Pulmonary artery endothelial cell (primary cell): ENCODE results near the gene SVOP. TPM values are rescaled to one million over a fixed set of nuclear protein-coding genes. Genes with fewer than 3 reads are reported as not detected.
"Not testable (repeated sequence)": the region's sequence is repeated elsewhere in the genome, so short reads cannot be mapped to it uniquely, and the experiment has no call there.

Experiments used
- DNase-seq: peaks from one replicate; pipeline ENCODE4 v3.0.0-alpha.2; 2011; ENCODE audit warnings: low read depth, low spot score
- total RNA-seq: library from RNA; depleted of rRNA; stranded (reverse); fragments of >200 nt; gene quantifications from 2 replicates; pipeline ENCODE4 v1.2.3, GENCODE V29; 2014

The SVOP gene
- total RNA-seq, 1 donor from 2014 or later: not detected

DNA sequence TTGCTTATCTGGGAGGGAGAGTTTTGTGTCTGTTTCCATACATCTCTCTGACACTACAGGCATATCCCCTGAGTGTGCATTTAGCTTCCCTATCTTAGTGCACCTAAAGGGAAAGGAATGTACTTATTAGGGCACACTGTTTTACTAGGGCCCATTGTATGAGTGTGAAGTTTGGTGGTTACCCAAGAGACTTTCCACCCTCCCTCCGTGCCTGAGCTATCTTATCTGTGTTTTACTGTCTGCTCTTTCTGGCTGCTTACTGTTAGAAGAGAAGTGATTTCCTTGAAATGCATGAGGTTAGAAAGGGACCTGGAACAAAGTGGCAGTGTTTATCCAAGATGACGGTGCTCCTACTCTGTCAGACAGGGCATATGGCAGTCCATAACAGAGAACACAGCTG, 8.5 kb upstream of the SVOP start:
- DNase-seq: no peak

DNA sequence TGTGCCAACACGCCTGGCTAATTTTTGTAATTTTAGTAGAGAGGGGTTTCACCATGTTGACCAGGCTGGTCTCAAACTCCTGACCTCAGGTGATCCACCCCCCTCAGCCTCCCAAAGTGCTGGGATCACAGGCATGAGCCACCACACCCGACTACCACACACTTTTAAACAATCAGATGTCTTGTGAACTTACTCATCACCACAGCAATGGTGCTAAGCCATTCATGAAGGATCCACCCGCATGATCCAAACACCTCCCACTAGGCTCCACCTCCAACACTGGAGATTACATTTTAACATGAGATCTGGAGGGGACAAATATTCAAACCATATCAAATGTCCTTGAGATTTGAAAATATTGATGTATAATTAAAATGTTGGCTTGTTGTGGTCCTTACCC, 7.8 kb upstream of the SVOP start:
- DNase-seq: not testable (repeated sequence)

DNA sequence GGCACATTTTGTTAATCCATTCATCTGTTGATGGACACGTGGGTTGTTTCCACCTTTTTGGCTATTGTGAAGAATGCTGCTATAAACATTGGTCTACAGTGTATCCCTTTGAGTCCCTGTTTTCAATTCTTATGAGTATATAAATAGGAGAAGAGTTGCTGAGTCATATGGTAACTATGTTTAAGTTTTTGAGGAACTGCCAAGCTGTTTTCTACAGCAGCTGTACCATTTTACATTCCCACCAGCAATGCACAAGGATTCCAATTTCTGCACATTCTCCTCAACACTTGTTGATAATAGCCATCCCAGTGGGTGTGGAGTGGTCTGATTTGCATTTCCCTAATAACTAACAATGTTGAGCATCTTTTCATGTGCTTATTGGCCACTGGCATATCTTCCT, 6.9 kb upstream of the SVOP start:
- no peak for DNase-seq

DNA sequence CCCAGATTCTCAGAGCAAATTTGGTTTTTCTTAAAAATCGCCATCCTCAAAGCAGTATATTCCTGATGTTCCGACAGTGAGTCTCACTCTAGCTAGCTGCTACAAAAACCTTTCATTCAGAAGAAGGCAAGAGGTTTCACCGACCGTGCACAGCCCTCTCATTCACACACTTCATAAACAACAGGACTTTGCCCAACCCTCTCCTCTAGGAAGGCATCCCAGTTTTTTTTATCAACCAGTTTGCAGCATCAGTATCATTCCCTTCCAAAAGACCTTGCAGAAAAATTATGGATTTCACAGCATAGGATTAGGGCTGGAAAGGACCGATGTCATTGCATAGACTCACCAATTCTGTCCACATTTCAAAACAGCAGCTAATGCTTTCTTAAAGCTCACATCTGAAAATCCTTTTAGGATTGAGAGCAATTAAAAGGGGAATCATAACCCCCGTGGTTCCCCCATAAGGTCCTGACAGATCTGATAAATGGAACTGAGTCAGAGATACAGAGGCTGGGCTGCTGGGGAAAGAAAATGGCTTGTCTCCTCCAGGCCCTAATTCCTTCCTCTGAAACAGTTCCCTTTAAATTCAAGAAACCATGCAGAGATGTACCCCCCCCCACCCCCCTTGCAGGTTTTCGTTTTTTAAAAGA, 597 bp downstream of the SVOP start:
- DNase-seq: no peak

DNA sequence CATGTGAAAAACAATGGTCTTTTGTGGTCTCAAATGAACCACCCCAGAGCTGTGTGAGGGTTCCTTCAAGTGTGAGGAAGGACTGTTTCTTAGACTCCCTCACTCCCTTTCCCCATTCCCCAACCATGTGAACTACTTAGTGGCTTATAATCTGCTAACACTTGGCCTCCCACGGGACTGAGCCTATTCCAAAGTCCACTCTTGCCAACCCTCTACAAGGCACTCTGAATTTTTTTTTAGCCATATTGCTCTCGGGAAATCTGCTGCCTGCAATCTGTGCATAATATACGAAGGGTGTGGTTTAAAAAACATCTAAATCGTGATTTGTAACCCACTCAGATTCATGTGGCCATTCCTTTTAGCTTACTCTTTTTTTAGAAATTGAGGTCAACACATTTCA, 2.6 kb downstream of the SVOP start:
- no peak for DNase-seq

DNA sequence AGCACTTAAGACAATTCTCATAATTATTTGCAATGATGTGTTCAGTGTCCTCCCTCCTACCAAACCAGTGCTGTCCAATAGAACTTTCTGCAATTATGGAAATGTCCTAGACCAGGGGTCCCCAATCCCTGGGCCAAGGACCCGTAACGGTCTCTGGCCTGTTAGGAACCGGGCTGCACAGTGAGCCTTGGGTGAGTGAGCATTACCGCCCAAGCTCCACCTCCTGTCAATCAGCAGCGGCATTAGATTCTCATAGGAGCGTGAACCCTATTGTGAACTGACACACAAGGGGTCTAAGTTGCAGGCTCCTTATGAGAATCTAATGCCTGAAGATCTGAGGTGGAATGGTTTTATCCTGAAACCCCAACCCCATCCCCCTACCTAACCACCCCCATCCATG, 3.9 kb downstream of the SVOP start:
- no peak for DNase-seq

DNA sequence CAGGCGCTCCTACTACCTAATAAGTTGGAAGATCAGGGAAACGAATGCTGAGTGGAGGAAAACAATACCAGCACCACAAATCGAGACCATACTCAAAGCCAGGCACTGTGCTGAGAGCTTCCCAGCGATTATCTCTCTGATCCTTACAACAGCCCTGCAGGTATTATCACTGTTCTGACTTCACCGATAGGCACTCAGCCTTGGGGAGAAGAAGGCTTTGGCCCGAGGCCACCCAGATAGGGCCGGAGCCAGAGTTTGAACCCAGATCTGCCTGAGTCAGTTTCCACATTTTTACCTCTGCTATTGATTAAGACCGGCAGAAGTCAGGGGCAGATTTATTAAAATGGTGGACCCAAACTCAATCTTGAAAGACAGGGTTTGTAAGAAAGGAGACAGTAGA, 4.9 kb downstream of the SVOP start:
- no peak for DNase-seq

DNA sequence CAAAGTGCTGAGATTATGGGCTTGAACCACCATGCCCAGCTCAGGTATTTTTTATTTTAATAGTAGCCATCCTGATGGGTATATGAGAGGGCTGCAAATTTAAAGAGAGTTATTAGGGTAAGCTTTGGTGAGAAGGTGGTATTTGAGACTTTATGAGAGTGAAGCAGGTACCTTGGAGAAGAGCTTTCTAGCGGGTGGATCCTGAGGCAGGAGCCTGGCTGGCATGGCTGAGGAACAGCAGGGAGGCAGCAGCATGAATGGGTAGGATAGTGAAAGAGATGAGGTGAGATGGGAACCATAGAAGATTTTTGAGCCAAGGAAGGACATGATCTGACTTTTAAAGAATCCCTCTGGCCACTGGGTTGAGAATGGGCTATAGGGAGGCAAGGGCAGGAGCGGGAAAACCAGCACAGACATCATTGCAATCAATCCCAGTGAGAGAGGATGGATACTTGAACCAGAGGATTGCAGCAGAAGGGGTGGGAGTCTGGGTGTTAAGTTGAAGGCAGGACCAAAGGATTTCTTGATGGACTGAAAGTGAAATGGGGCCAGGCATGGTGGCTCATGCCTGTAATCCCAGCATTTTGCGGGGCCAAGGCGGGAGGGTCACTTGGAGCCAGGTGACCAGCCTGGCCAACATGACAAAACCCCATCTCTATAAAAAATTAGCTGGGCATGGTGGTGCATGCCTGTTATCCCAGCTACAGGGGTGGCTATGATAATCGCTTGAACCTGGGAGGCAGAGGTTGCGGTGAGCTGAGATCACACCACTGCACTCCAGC, 5.7 kb downstream of the SVOP start:
- DNase-seq: no peak

DNA sequence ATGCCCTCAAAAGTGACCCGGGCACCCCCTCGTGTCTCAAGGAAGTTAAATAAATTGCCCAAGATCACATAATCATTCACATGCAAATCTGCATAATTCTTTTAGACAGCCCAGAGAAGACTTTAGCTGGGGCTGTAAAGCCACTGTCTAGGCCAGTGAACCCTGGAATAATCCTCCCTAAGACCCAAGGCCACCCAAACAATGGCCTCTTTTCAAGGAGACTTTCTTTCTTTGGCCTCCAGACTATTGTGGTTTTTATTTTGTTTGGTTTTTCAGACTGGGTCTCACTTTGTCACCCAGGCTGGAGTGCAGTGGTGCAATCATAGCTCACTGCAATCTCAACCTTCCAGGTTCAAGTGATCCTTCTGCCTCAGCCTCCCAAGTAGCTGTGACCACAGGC, 10.6 kb downstream of the SVOP start:
- DNase-seq: no peak

DNA sequence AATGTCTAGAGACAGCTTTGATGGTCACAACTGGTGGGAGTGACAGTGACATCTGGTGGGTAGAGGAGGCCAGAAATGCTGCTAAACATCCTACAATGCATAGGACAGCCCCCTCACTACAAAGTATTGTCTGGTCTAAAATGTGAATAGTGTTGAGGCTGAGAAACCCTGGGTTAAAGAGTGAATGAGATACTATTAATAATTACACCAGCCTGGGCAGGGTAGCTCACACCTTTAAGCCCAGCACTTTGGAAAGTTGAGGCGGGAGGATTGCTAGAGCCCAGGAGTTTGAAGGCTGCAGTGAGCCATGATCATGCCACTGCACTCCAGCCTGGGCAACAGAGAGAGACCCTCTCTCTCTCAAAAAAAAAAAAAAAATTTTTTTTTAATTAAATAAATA, 11.1 kb downstream of the SVOP start:
- DNase-seq: no peak

DNA sequence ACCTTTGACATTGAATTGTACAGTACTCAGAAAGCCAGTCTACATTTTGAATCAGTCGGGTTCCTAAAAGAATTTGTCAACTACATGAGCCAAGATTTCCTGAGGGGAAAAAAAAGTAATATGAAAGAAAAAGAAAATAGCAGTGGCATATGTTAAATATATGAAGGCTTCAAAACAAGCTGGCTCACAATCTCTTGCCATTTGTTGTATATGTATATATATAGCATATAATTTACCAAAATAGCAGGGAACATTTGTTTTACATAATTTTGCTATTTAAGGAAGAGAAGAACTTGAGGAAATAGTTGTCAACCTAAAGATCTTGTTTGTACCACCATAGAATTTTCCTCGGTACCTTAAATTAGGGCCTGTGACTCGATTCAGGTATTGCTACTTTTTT, 16.9 kb downstream of the SVOP start:
- no peak for DNase-seq

DNA sequence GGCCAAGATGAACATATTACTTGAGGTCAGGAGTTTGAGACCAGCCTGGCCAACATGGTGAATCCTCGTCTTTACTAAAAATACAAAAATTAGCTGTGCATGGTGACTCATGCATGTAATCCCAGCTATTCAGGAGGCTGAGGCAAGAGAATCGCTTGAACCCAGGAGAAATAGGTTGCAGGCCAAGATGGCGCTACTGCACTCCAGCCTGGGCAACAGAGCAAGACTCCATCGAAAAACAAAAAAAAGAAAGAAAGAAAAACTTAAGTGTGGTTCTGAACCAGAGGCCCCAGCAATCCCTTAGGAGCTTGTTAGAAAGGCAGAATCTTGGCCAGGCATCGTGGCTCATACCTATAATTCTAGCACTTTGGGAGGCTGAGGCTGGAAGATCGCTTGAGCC, 24.5 kb downstream of the SVOP start:
- DNase-seq: no peak

DNA sequence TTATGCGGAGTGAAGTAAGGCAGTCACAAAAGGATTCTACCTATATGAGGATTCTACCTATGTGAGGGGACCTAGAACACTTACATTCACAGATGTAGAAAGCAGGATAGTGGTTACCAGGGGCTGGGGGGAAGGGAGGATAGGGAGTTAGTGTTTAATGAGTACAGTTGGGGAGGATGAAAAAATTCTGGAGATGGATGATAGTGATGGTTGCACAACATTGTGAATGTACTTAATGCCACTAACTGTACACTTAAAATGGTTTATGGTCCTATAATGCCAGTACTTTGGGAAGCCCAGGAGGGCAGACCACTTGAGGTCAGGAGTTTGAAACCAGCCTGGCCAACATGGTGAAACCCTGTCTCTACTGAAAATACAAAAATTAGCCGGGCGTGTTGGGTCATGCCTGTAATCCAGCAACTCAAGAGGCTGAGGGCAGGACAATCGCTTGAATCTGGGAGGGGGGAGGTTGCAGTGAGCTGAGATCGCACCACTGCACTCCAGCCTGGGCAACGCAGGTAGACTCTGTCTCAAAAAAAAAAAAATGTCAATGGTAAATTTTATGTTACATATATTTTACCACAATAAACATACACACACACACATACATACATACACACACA, 25.4 kb downstream of the SVOP start:
- DNase-seq: no peak

DNA sequence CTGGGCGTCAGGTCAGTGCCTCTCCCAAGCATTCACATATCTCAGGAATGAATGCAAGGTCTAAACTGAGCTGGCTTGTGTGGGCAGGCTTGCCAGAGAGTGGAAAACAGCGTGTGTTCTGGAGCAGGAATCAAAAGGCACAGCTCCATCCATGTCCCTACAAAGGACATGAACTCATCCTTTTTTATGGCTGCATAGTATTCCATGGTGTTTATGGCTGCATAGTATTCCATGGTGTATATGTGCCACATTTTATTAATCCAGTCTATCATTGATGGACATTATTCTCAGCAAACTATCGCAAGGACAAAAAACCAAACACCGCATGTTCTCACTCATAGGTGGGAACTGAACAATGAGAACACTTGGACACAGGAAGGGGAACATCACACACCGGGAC, 30.8 kb downstream of the SVOP start:
- not testable (repeated sequence) for DNase-seq

DNA sequence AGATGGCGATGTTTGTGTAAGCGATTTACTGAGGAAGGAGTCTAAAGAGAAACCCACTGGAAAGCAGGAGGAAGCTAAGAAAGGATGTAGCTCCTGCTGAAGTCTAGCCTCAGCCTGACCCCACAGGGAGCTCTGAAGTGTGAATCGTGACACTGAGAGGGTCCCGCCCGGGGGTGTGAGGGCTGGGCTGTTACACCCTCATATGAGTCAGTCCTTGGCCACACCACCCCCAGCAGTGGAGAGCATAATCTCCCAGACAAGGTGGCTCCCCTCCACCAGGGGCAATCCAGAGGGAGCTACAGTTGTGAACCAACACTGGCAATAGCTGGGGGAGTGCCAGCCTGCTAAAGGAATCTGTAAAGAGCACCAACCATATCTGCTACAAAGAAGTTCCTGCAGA, 31.5 kb downstream of the SVOP start:
- DNase-seq: no peak

DNA sequence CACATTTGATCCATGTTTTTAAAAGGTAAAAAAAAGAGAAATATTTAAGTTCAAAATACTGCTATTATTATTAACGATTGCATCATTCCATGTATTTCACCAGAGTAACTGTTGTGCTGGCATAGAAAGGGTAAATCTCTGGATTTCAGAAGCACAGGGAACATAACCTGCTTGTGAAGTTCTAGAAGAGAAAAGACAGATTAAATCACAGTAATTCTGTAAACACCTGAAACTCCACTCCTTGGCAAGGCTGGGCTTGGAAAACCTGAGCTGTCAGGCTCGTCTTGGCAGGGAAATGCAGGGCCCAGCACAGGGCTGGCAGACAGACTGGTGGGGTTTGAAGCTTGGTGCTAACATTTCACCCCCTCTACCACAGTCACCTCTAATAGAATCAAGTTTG, 35.1 kb downstream of the SVOP start:
- no peak for DNase-seq

DNA sequence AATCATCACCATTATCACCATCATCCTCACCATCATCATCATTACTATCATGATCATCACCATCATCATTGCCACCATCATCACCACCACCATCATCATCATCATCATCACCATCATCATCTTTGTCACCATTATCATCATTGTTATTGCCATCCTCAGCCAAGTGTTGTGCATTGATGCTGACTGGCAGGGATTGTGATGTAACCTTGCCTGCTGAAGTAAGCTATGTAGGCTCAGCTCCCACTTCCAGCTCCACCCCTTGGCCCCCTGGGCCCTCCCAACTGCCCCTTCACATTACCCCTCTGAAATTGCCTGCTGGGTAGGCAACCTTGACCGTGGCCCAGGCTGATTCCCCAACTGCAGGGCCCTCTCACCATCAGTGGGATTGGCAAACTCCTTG, 37.6 kb downstream of the SVOP start:
- DNase-seq: no peak

DNA sequence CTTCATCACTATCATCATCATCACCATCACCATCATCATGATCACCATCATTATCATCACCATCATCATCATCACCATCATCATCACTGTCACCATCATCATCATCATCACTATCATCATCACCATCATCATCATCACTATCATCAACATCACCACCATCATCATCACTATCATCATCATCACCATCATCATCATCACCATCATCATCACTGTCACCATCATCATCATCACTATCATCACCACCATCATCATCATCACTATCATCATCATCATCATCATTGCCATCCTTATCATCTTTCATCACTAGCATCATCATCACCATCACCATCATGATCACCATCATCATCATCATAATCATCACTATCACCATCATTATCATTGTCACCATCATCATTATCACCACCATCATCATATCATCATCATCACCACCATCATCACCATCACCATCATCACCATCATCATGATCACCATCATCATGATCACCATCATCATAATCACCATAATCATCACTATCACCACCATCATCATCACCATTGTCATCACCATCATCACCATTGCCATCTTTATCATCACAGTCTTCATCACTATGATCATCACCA, 38.1 kb downstream of the SVOP start:
- DNase-seq: no peak

DNA sequence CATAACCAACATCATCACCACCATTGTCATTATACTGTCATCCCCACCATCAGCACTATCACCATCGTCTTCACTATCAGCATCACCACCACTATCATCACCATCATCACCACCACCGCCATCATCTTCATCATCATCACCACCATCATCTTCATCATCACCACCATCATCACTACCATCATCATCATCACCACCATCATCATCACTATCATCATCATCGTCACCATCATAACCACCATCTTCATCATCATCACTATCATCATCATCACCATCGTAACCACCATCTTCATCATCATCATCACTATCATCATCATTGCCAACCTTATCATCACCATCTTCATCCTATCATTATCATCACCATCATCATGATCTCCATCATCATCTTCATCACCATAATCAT, 39.0 kb downstream of the SVOP start:
- DNase-seq: no peak

DNA sequence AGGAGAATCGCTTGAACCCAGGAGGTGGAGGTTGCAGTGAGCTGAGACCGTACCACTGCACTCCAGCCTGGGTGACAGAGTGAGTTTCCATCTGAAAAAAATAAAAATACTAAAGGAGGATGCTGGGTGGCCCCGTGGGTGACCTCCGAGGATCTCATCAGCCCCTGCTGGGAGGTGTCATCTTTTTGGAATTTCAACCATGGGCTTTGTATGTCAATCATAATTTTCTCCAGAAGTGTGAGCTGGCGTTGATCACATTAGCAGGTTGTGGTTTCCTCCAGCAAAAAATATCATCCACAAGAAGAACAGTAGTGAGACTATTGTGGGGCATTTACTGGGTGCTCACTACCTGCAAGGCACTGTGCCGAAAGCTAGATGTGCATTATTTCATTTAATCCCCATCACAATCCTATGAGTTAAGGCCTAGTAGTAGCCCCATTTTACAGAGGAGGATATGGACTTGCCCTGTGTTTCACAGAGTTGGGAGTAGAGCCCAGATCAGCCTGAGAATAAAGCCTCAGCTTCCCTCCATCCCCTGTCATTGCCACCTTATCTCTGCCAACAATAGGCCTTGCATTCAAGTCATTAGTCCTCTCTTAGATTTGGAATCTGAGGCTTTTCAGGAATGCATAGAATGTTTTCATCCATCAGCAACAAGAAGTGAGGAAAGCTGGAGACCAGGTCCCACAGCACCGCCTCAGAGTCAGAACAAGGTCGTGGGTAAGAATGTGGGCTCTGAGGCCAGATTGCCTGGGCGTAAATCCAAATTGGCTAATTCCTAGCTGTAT, 39.8 kb downstream of the SVOP start:
- no peak for DNase-seq

DNA sequence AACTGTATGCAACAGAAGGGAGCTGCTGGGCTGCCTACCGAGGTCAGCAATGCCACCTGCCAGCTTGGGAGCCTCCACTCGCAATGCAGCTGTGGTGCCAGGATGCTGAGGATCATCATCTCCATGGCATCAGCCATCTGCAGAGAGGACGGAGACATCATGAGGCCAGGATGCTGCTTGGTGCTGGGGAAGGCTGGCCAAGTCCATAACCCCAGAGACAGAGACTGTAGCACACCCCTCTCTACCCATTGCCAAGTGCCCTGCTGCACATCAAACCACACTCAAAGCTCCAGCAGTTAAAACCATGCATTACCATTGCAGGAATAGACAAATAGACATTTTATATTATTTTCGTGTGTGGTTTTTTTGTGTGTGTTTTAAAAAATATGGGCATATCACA, 43.5 kb downstream of the SVOP start:
- DNase-seq: no peak
